Measurements from ENCODE around the gene PCBP3. TPM values are rescaled to one million over a fixed set of nuclear protein-coding genes. Genes with fewer than 3 reads are reported as not detected.

Gene PCBP3
- total and polyA plus RNA-seq, 8 donors, result 0.83 to 4.3 (median 1.7) TPM

DNA sequence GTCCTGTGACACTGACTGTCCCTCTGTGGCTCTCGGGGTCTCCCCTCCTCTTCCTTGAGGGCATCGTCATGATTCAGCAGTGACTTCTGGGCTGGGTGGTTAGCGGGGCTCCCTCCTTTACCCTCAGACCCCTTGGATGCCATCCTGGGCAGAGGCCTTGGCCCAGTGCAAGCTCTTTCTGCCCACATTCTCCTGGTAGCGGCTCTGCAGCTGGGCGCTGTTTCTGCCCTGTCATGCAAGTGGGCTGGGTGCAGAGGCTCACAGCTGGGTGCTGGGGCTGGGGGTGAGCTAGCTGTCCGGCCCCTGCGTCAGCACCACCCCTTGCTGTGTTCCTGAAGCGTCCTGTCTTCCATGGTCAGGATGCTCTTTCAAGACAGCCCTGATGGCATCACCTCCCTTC, 158.5 kb downstream of the PCBP3 start:
- peak in 1 of 6 donors; percentile 23 for DNase-seq
- H3K9me3 ChIP-seq, result no peaks in the 10 kb centered on the region
- H3K27ac ChIP-seq, result no peak overlapping the region
- ATAC-seq, result no peak
- no peaks in the 10 kb centered on the region for H3K36me3 ChIP-seq
- no peak overlapping the region for H3K4me3 ChIP-seq
- FAIRE-seq, result no peak
- H3K27me3 ChIP-seq, result no peaks in the 10 kb centered on the region
- TF ChIP-seq, protein P1, sequence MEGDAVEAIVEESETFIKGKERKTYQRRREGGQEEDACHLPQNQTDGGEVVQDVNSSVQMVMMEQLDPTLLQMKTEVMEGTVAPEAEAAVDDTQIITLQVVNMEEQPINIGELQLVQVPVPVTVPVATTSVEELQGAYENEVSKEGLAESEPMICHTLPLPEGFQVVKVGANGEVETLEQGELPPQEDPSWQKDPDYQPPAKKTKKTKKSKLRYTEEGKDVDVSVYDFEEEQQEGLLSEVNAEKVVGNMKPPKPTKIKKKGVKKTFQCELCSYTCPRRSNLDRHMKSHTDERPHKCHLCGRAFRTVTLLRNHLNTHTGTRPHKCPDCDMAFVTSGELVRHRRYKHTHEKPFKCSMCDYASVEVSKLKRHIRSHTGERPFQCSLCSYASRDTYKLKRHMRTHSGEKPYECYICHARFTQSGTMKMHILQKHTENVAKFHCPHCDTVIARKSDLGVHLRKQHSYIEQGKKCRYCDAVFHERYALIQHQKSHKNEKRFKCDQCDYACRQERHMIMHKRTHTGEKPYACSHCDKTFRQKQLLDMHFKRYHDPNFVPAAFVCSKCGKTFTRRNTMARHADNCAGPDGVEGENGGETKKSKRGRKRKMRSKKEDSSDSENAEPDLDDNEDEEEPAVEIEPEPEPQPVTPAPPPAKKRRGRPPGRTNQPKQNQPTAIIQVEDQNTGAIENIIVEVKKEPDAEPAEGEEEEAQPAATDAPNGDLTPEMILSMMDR (IDR thresholded peaks at IDR 0.05), result no peak
- no peaks in the 10 kb centered on the region for H3K4me1 ChIP-seq
- 63 to 83% methylated on average over 8 of the region's 8 CpGs for WGBS, 2 donors
- intact Hi-C loops (cut with DNase I), result no loop called here

DNA sequence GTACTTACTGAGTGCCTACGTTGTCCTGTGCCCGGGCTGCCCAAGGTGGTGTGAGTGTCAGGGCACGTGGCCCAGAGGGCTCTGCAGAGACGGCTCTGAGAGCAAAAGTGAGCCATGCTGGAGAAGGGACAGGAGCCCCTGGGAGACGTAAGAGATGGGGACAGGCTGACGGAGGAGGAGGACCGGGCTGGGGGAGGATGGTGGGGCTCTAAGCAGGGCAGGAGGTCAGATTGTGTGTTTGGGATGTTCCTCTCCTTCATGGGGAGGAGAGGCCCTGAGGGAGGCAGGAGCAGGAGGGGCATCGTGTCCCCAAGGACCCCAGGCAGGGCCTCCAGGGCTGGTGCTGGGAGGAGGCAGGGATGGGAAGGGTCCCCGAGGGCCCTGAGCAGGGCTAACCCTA, 158.9 kb downstream of the PCBP3 start:
- ATAC-seq, result no peak
- TF ChIP-seq, protein P1 (IDR thresholded peaks at IDR 0.05), result no peak

DNA sequence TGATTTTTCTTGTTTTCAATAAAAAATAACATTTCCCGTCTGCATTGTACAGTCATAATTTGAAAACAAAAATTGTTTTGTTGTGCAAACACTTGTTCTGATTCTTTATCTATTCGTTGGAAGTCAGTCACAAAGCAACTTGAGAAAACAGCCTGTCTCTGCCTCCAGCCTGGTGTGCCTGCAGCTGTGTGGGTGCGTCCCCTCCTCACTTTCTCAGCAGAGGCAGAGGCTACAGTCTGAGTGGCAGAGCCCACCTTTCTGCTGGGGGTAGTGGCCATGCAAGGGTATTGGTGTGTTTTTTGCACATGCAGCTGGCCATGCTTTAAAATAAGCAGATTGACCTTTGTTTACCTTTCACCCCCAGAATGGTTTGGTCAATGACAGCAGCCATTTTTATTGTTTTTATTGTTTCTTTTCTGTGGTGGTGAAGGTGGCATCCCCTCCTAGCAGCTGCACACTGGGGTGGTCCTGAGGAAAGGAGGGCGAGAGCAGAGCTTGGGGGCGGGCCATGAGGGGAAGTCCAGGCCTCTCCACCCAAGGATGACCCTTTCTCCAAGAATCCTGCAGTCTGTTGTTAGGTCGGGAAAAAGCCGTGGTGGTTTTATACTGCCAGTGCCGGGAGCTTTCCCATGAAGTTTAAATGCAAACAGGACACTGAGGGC, 159.6 kb downstream of the PCBP3 start:
- Histone ChIP-seq H3K4me3 (no peak overlapping the region), H3K36me3 (no peaks in the 10 kb centered on the region), H3K4me1 (no peaks in the 10 kb centered on the region), H3K9me3 (no peaks in the 10 kb centered on the region), H3K27me3 (no peaks in the 10 kb centered on the region), H3K27ac (no peak overlapping the region)
- no peak for ATAC-seq
- DNase-seq, result no peak
- intact Hi-C loops (cut with DNase I), result no loop called here
- no peak for FAIRE-seq
- TF ChIP-seq, protein P1 (IDR thresholded peaks at IDR 0.05), result no peak
- whole genome bisulfite sequencing, 2 donors, result 62 to 85% methylated on average over 8 of the region's 8 CpGs

More for the DNA sequence above, 158.9 kb downstream of the PCBP3 start:
- WGBS, 2 donors, result 49 to 66% methylated on average over 9 of the region's 9 CpGs
- H3K9me3 ChIP-seq, result no peaks in the 10 kb centered on the region
- H3K4me3 ChIP-seq, result no peak overlapping the region
- FAIRE-seq (no peak), DNase-seq (peak in 1 of 6 donors; percentile 31)
- intact Hi-C loops (cut with DNase I), result no loop called here
- no peak overlapping the region for H3K27ac ChIP-seq
- H3K27me3 ChIP-seq, result no peaks in the 10 kb centered on the region
- no peaks in the 10 kb centered on the region for H3K4me1 ChIP-seq
- H3K36me3 ChIP-seq, result no peaks in the 10 kb centered on the region

DNA sequence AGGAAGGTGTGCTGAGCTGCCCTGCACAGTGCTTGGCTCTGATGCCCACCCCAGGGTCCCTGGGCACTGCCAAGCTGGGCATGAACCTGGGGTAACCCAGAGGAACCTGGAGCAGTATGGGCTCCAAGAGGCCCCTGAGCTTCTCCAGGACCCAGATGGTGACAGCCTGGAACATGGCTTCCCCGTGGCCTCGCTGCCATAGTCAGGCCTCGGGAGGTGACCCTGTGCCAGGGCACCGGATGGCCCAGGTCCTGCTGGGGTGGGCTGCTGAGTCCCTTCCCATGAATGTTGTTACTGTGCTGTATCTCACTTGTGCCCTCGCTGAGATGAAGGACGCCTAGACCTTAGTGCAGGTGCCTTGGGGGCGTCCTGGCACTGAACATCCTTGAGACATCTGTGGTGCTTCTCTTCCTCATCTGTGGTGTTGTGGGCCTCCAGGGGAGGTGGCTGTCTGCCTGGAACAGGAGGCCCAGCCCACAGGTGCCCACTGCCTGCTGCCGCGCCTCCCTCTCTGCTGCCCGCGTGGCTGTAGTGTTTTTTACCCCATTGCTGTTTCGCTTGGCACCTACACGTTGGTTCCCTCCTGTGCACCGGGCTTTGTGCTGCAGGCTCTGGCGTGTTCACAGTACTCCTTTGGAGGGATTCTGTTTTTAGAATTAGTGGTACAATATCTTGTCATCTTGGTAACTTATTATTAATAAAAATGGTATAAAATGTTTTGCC, 160.3 kb downstream of the PCBP3 start:
- no peaks in the 10 kb centered on the region for H3K4me1 ChIP-seq
- TF ChIP-seq, protein P1 (IDR thresholded peaks at IDR 0.05), result no peak
- H3K36me3 ChIP-seq, result no peaks in the 10 kb centered on the region
- no peaks in the 10 kb centered on the region for H3K27me3 ChIP-seq
- no peak overlapping the region for H3K27ac ChIP-seq
- H3K9me3 ChIP-seq, result no peaks in the 10 kb centered on the region
- intact Hi-C loops (cut with DNase I), result no loop called here
- H3K4me3 ChIP-seq, result no peak overlapping the region
- 61 to 80% methylated on average over 15 of the region's 15 CpGs for WGBS, 2 donors
- FAIRE-seq (no peak), ATAC-seq (no peak), DNase-seq (peak in 1 of 6 donors; percentile 33)

DNA sequence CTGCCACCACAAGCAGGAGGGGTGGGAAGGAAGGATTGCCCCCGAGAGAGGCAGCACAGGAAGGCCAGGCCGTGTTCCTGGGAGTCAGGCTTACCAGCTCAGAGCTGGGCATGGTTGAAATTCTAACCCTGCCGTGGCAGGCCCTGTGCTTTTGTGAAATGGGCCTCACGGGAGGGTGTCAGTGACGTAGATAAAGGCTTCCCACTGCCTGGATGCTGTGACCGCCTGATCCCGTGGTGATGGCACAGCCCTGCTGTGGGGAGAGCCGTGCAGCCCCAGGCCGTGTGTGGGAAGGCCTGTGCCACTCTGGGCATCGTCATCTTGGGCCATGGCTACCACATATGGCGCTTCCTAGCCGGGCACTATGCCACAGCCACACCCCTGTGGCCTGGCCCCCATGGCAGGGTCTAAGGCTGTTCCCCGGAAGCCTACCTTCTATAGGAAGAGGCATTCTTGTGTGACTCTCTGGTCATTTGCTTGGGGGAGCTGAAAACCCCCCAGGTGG, 161.3 kb downstream of the PCBP3 start:
- intact Hi-C loops (cut with DNase I), result no loop called here
- DNase-seq (peak in 1 of 6 donors; percentile 31), FAIRE-seq (no peak), ATAC-seq (no peak)
- no peaks in the 10 kb centered on the region for H3K4me1 ChIP-seq
- 71 to 82% methylated on average over 13 of the region's 13 CpGs for WGBS, 2 donors
- no peaks in the 10 kb centered on the region for H3K27me3 ChIP-seq
- TF ChIP-seq, protein P1 (IDR thresholded peaks at IDR 0.05), result no peak
- no peak overlapping the region for H3K27ac ChIP-seq
- no peaks in the 10 kb centered on the region for H3K9me3 ChIP-seq
- no peaks in the 10 kb centered on the region for H3K36me3 ChIP-seq
- no peak overlapping the region for H3K4me3 ChIP-seq

All from pancreas (tissue), 10 donors.